ENCODE results near the gene RAE1. TPM values are rescaled to one million over a fixed set of nuclear protein-coding genes. Genes with fewer than 3 reads are reported as not detected.

RAE1 gene
- total RNA-seq, 1 experiment from 2014 or later: 31.3 TPM

DNA sequence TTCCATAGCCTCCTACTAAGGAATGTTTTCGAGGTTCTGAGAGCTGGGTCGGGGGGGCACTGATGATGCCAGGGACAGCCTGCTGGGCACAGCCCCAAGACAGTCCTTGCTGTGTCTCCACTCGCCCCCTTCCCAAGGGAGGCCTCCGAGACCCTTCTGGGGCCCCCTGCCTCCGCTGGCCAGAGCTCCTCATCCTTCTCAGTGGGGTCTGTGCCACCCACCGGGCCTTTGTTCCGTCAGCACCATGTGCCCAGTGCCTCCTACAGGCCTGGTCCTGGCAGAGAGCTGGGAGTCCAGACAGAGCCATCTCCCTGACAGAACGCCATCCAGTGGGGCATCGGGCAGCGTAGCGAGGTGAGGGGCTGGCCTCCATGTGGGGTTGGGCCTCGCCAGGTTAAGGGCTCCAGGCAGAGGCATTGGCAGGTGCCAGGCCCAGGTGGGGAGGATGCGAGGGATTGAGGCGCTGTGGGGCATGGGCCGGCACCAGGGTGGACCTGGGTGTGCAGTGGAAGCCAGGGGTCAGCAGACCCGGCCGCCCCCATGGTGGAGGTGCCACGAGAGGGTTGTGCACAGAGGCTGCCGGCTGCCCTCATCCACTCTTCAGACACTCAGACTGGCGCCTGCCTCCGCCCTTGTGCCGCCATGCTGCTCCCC, 53.5 kb downstream of the RAE1 start:
- TF ChIP-seq TCF7 (CRISPR knock-in tag; IDR thresholded peaks at IDR 0.05; ENCODE audit: low read depth): no peak
- TF ChIP-seq OVOL2 (CRISPR knock-in tag; IDR thresholded peaks at IDR 0.05; ENCODE audit: borderline replicate concordance): no peak
- no peak for TF ChIP-seq ZNF532 (CRISPR knock-in tag; IDR thresholded peaks at IDR 0.05; ENCODE audit: borderline replicate concordance)
- H3K9me3 Mint-ChIP-seq: no peaks in the 10 kb centered on the region
- DNase-seq (ENCODE audit: low spot score) (no peak), ATAC-seq (no peak)
- H3K27ac Mint-ChIP-seq: no peak overlapping the region
- H3K4me1 Mint-ChIP-seq: no peaks in the 10 kb centered on the region
- ChIA-PET POLR2A (no interaction called here), CTCF (no interaction called here)
- peaks cover 40% of the 10 kb centered on the region for H3K36me3 Mint-ChIP-seq
- no peak overlapping the region for H3K4me3 Mint-ChIP-seq
- no peaks in the 10 kb centered on the region for H3K27me3 Mint-ChIP-seq (ENCODE audit: low read depth)

DNA sequence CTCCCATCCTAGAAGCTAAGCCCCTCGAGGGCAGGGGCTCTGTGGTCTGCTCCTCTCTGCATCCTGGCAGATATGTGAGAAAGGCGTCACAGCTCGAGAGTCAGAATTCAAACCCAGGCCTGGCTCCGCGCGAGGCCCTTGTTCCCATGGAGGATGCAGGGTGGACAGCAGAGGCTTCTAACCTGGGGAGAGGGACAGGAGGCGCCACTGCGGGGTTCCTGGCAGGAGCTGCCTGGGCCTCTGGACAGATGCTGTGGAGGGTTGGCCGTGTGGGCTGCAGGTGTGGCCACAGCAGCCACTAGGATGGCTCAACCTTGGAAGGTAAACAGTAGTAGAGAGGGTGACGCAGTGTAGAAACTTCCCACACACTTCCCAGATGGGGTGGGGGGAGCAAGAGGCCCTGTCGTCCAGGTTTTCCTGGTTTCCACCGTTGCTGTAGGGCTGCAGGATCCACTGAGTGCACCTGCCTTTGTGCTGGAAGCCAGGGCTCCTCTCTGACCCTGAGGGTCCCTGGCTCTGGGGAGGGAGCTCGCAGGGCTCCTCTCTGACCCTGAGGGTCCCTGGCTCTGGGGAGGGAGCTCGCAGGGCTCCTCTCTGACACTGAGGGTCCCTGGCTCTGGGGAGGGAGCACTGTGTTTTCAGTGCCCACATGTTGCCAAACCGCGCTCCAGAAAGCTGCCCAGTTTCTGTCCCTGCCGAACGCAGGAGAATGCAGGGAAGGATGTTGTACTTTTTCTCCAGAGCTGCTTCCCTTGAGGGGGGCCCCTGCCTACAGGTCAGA, 54.4 kb downstream of the RAE1 start:
- Mint-ChIP-seq H3K36me3 (peaks cover 40% of the 10 kb centered on the region), H3K27ac (no peak overlapping the region), H3K4me1 (0 out of 2 replicates have a peak, but pooled peaks cover 4% of the 10 kb centered on the region), H3K4me3 (no peak overlapping the region), H3K9me3 (no peaks in the 10 kb centered on the region), H3K27me3 (ENCODE audit: low read depth) (no peaks in the 10 kb centered on the region)
- CTCF ChIA-PET: no interaction called here
- TF ChIP-seq IRF2 (CRISPR knock-in tag; IDR thresholded peaks at IDR 0.05; ENCODE audit: borderline replicate concordance, low read depth): no peak
- TF ChIP-seq USF2 (CRISPR knock-in tag; IDR thresholded peaks at IDR 0.05): no peak
- POLR2A ChIA-PET: interaction anchor here (1.3 kb wide), 1 partner anchor 10 kb away, joined by 4 read pairs; no protein-coding TSS in a partner anchor
- no peak for DNase-seq (ENCODE audit: low spot score)
- ATAC-seq: no peak

- H3K9me3 Mint-ChIP-seq: no peaks in the 10 kb centered on the region
- POLR2A ChIA-PET: no interaction called here
- no peak overlapping the region for H3K4me3 Mint-ChIP-seq
- H3K36me3 Mint-ChIP-seq: peaks cover 27% of the 10 kb centered on the region
- no peaks in the 10 kb centered on the region for H3K27me3 Mint-ChIP-seq (ENCODE audit: low read depth)
- CTCF ChIA-PET: interaction anchor here (0.9 to 1.3 kb wide), 2 partner anchors 18 to 215 kb away, joined by 3 read pairs; no protein-coding TSS in a partner anchor
- no peak overlapping the region for H3K27ac Mint-ChIP-seq
- DNase-seq (ENCODE audit: low spot score) (no peak), ATAC-seq (no peak)
- 0 out of 2 replicates have a peak, but pooled peaks cover 4% of the 10 kb centered on the region for H3K4me1 Mint-ChIP-seq
- TF ChIP-seq CBFB (CRISPR knock-in tag; IDR thresholded peaks at IDR 0.05; ENCODE audit: low read depth) (no peak), SP1 (CRISPR knock-in tag; conservative IDR thresholded peaks at IDR 0.05) (no peak), MAX (CRISPR knock-in tag; IDR thresholded peaks at IDR 0.05) (no peak), NFATC4 (CRISPR knock-in tag; IDR thresholded peaks at IDR 0.05) (no peak), AFF4 (CRISPR knock-in tag; IDR thresholded peaks at IDR 0.05; ENCODE audit: borderline replicate concordance) (no peak), USF1 (CRISPR knock-in tag; IDR thresholded peaks at IDR 0.05) (no peak), NFYB (CRISPR knock-in tag; conservative IDR thresholded peaks at IDR 0.05; ENCODE audit: low read depth) (no peak), CREB1 (CRISPR knock-in tag; IDR thresholded peaks at IDR 0.05) (no peak), TEAD4 (CRISPR knock-in tag; IDR thresholded peaks at IDR 0.05) (no peak), TCF7 (CRISPR knock-in tag; IDR thresholded peaks at IDR 0.05; ENCODE audit: low read depth) (no peak), NFE2L1 (CRISPR knock-in tag; IDR thresholded peaks at IDR 0.05) (no peak)
- TF ChIP-seq, protein P1, sequence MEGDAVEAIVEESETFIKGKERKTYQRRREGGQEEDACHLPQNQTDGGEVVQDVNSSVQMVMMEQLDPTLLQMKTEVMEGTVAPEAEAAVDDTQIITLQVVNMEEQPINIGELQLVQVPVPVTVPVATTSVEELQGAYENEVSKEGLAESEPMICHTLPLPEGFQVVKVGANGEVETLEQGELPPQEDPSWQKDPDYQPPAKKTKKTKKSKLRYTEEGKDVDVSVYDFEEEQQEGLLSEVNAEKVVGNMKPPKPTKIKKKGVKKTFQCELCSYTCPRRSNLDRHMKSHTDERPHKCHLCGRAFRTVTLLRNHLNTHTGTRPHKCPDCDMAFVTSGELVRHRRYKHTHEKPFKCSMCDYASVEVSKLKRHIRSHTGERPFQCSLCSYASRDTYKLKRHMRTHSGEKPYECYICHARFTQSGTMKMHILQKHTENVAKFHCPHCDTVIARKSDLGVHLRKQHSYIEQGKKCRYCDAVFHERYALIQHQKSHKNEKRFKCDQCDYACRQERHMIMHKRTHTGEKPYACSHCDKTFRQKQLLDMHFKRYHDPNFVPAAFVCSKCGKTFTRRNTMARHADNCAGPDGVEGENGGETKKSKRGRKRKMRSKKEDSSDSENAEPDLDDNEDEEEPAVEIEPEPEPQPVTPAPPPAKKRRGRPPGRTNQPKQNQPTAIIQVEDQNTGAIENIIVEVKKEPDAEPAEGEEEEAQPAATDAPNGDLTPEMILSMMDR (IDR thresholded peaks at IDR 0.05): no peak
- TF ChIP-seq, protein P2, sequence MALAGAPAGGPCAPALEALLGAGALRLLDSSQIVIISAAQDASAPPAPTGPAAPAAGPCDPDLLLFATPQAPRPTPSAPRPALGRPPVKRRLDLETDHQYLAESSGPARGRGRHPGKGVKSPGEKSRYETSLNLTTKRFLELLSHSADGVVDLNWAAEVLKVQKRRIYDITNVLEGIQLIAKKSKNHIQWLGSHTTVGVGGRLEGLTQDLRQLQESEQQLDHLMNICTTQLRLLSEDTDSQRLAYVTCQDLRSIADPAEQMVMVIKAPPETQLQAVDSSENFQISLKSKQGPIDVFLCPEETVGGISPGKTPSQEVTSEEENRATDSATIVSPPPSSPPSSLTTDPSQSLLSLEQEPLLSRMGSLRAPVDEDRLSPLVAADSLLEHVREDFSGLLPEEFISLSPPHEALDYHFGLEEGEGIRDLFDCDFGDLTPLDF (CRISPR knock-in tag; IDR thresholded peaks at IDR 0.05): no peak
Measured at GRCh38 chr20:57407541-57407956, 56.5 kb downstream of the RAE1 start.

All from WTC11 (cell line).